Common myeloid progenitor, CD34-positive (primary cell): ENCODE measurements around the gene SYCP2.

ENCODE experiments used
- CTCF ChIA-PET: fragments of 350-600 bp; sonication (Branson Sonifier 250); formaldehyde crosslinking; loops from one replicate; lab custom pipeline; 2021; ENCODE audit warnings: antibody characterized with exemption; lab: Charles Lee
- POLR2A ChIA-PET: fragments of 350-600 bp; sonication (Branson Sonifier 250); formaldehyde crosslinking; loops from one replicate; lab custom pipeline; 2021; ENCODE audit warnings: antibody characterized with exemption; lab: Charles Lee
- DNase-seq, 3 donors: peaks; one replicate each; pipeline versions ENCODE4 v3.0.0 to v3.0.0-alpha.2; 2013
- H3K27ac ChIP-seq, 2 experiments: 1 replicate in 1 of 2; 2 replicates in 1 of 2; pipeline ENCODE4 v1.7.0; 2013; ENCODE audit warnings: inconsistent platforms in 2 of 2, low read length in 2 of 2, mild to moderate bottlenecking in 2 of 2, low read depth in 1 of 2, moderate library complexity in 1 of 2; ENCODE audit not compliant: severe bottlenecking in 2 of 2, insufficient read depth in 1 of 2, poor library complexity in 1 of 2
- H3K27me3 ChIP-seq, 5 experiments: replicated peaks in 2 of 5; 1 replicate in 3 of 5; 2 replicates in 2 of 5; pipeline versions ENCODE4 v1.6.1 to v1.7.0; 2013; ENCODE audit warnings: low read length in 4 of 5, mild to moderate bottlenecking in 2 of 5, moderate library complexity in 2 of 5, inconsistent platforms in 1 of 5; ENCODE audit not compliant: insufficient read depth in 5 of 5, control insufficient read depth in 4 of 5
- H3K36me3 ChIP-seq, 4 experiments: 1 replicate in 2 of 4; 2 replicates in 2 of 4; pipeline versions ENCODE4 v1.6.1 to v1.7.0; 2013; ENCODE audit warnings: low read length in 3 of 4, control low read depth in 1 of 4, mild to moderate bottlenecking in 1 of 4; ENCODE audit not compliant: control insufficient read depth in 4 of 4, insufficient read depth in 4 of 4
- H3K4me1 ChIP-seq, 4 experiments: 1 replicate in 3 of 4; 2 replicates in 1 of 4; pipeline versions ENCODE4 v1.6.1 to v1.7.1; 2013; ENCODE audit warnings: low read length in 3 of 4, mild to moderate bottlenecking in 3 of 4, control low read depth in 1 of 4, inconsistent platforms in 1 of 4, moderate library complexity in 1 of 4; ENCODE audit not compliant: control insufficient read depth in 4 of 4, insufficient read depth in 4 of 4; ENCODE audit errors: control extremely low read depth in 1 of 4
- H3K4me3 ChIP-seq, 7 experiments: 1 replicate in 4 of 7; 2 replicates in 3 of 7; pipeline versions ENCODE4 v1.5.1 to v1.7.0; 2013; ENCODE audit warnings: mild to moderate bottlenecking in 7 of 7, low read length in 6 of 7, moderate library complexity in 6 of 7, inconsistent platforms in 2 of 7, low read depth in 2 of 7, control low read depth in 1 of 7; ENCODE audit not compliant: insufficient read depth in 4 of 7, control insufficient read depth in 1 of 7; ENCODE audit errors: extremely low read depth in 1 of 7
- H3K9me3 ChIP-seq, 5 experiments: 1 replicate in 4 of 5; 2 replicates in 1 of 5; pipeline versions ENCODE4 v1.6.1 to v1.7.1; 2013; ENCODE audit warnings: low read length in 4 of 5, mild to moderate bottlenecking in 2 of 5, inconsistent platforms in 1 of 5, low read depth in 1 of 5, moderate library complexity in 1 of 5; ENCODE audit not compliant: control insufficient read depth in 4 of 5, insufficient read depth in 2 of 5; ENCODE audit errors: control extremely low read depth in 1 of 5
- WGBS: methylation state at CpG from one replicate; pipeline ENCODE4 v1.1.5; 2013; ENCODE audit not compliant: insufficient coverage; 5-methylcytosine and 5-hydroxymethylcytosine counted together

Gene SYCP2

DNA sequence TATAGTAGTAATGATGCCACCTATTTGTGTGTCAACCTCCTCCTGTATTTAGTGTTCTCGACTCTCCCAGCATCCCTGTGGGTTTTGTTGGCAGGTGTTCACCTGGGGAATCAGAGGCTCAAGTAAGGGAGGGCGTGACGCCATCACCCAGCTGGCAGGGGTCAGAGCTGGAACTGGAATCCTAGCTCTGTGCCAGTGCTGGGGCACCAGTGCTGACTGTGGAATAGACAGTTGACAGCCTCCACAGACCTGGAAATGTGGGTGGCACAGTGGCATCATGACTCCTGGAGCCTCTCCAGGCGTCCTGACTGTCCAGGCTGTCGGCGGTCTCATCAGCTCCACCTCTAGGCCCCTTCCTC is 102.8 kb downstream of the SYCP2 start:
- Histone ChIP-seq H3K9me3 (no peaks in the 10 kb centered on the region), H3K27me3 (peaks cover 0 to 23% (median 11%) of the 10 kb centered on the region in 5 experiments), H3K4me1 (peaks cover 0 to 1% (median under 1%) of the 10 kb centered on the region in 4 experiments), H3K4me3 (no peak overlapping the region), H3K36me3 (no peaks in the 10 kb centered on the region), H3K27ac (no peak overlapping the region)
- no peak for DNase-seq
- CTCF ChIA-PET: interaction anchor here (1.2 kb wide), 1 partner anchor 9 kb away, joined by 3 read pairs; no protein-coding TSS in a partner anchor
- WGBS: 77% methylated on average over 4 of the region's 6 CpGs
- POLR2A ChIA-PET: no interaction called here

DNA sequence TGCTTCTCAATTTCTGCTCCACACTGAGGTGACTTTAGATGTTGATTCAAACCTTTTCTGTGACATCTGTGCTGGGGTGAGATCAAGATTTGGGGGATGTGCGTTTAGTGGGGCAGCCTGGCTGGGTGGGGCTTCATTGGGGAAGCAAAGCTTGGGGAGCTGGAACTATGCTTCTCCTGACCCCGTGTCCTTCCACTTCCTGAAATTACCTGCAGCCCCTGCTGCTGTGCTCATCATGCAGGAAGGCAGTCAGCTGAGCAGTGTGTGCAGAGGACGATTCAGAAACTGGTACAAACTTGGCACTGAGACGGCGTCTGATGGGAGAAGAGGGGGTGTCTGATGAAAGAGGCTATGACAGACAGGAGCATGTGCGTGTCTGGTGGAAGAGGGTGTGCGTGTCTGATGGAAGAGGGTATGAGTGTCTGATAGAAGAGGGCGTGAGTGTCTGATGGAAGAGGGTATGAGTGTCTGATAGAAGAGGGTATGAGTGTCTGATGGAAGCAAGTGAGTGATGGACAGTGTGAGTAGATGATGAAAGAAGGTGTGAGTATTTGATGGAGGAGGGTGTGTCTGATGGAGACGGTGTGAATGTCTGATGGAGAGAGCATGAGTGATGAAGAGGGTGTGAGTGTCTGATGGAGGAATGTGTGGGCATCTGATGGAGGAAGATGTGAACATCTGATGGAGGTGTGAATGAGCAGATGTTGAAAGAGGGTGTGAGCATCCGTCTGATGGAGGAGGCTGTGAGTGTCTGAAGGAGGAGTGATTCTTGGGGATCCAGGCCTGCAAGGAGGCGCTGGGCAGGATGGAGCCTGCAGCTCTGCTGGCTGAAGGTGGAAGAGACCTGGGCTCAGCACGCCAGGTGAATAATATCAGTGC is 103.4 kb downstream of the SYCP2 start:
- CTCF ChIA-PET: no interaction called here
- Histone ChIP-seq H3K9me3 (no peaks in the 10 kb centered on the region), H3K4me3 (no peak overlapping the region), H3K27me3 (peaks cover 0 to 26% (median 7%) of the 10 kb centered on the region in 5 experiments), H3K27ac (no peak overlapping the region), H3K36me3 (no peaks in the 10 kb centered on the region), H3K4me1 (no peaks in the 10 kb centered on the region)
- DNase-seq: no peak
- WGBS: 79% methylated on average over 12 of the region's 12 CpGs
- POLR2A ChIA-PET: no interaction called here

DNA sequence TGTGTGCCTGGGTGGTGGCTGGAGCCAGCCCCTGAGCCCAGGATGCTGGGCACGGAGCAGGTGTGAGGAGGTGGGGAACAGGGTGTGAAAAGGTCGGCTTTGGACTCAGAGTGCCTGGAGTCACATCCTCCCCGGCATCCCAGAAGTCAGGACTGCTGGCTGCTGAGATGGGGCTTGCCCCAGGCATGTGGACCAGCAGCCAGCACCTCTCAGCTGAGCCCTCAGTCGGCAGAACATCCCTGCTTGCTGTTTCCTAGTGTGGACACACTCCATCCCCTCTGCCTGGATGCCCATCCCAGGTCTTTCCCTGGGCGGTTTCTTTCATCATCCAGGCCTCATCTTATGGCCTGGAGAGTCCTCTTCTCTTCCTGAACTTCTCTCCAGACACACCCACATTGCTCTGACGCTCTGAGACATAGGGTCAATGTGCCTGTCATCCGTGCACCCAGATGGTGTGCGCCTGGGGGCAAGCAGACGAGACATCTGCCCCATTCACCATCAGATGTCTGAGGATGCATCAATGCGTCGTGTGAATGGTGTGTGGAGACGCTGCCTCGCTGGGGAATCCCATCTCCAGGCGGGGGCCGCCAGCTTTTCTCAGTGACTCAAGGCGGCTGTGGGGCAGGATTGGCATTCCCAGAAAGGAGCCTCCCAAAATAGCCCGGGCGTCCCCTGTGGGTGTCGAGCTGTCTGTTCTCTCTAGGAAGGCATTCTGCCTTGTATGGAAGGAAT is 104.2 kb downstream of the SYCP2 start:
- Histone ChIP-seq H3K36me3 (no peaks in the 10 kb centered on the region), H3K9me3 (no peaks in the 10 kb centered on the region), H3K4me3 (no peak overlapping the region), H3K4me1 (no peaks in the 10 kb centered on the region), H3K27ac (no peak overlapping the region), H3K27me3 (peaks cover 0 to 25% (median 5%) of the 10 kb centered on the region in 5 experiments)
- CTCF ChIA-PET: no interaction called here
- whole genome bisulfite sequencing: 85% methylated on average over 17 of the region's 19 CpGs
- POLR2A ChIA-PET: no interaction called here
- no peak for DNase-seq

DNA sequence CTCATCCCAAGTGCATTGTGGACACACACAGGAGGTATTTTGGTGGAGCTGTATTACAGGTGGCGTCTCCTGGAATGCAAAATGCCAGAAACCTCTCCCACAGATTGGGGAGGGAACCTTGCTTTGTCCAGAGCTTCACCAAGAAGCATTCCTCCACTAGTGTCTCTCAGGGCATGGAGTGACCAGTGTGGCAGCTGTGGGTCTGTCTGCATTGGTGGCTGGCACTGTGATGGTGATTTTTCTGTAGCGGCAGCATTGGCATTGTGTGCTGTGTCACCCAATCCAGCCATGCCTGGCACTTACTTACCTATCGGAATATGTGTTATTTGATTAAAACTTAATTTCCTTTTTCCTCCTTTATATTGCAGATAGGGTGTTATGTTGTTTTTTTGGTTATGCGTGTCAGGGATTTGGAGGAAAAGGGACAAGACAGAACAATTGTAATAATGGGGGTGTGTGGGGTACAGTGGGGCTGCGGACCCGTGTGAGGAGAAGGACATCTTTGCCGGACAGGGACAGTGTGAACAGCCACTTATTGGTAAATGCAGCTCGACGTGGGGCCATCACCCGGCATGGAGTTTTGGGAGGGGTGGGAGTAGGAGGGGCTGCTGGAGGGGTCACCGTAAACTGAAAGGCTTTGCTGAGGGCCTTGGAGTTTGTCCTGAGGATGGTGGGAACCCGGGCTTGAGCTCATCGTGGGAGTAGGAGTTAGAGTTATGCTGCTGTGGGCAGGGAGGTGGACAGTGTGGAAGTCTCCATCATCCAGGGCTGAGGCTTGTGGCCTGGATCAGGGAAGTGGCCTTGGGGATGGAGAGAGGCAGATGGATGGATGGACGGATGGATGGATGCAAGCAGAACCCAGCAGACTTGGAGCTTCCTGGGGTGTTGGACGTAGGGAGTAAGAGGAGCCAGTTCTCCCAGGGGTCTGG is 105.0 kb downstream of the SYCP2 start:
- H3K27ac ChIP-seq: no peak overlapping the region
- CTCF ChIA-PET: no interaction called here
- no peaks in the 10 kb centered on the region for H3K36me3 ChIP-seq
- POLR2A ChIA-PET: no interaction called here
- no peak overlapping the region for H3K4me3 ChIP-seq
- peaks cover 0 to 19% (median 5%) of the 10 kb centered on the region in 5 experiments for H3K27me3 ChIP-seq
- H3K9me3 ChIP-seq: no peaks in the 10 kb centered on the region
- no peaks in the 10 kb centered on the region for H3K4me1 ChIP-seq
- DNase-seq: no peak
- WGBS: 88% methylated on average over 11 of the region's 15 CpGs

DNA sequence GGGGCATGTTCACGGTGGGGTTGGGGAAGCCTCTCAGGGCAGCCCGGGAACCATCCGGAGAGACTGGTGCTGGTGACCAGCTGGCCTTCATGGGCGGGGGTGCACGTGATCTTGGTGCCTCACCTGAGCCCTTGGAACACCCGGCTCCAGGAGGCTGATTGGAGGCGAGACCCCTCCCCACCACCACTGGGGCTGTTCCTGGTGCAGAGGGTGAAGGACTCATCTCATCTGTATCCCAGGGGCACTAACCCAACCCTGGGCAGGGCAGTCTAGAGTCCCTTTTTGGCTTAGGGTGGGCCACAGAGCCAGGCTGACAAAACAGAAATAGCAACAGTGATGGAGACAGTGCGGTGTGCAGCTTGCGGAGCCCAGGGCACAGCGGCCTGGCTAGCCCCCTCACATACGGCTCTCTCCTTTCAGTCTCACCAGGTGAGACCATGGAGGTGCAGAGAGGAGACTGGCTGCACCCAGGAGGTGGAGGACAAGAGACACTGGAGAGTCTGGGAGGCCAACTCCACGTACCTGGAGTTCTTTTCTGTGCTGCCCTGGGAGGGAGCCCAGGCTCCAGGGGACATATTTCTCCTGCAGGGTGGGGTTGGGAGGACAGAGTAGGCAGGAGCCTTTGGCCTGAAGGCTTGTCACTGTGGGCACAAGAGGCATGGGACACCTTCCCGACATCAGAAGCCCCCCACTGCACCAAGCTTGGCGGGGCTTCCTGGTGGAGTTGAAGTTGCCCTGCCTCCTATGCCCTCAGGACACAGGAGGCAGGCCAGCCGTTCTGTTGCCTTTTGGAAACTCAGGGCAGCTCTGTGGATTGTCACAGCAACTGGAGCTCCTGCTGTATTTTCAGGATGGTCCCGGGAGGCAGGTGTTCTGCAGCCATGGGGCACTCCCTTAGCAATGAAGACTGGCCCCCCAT is 106.0 kb downstream of the SYCP2 start:
- ChIA-PET POLR2A (no interaction called here), CTCF (no interaction called here)
- H3K4me3 ChIP-seq: no peak overlapping the region
- no peaks in the 10 kb centered on the region for H3K4me1 ChIP-seq
- no peak for DNase-seq
- WGBS: 79% methylated on average over 9 of the region's 16 CpGs
- no peaks in the 10 kb centered on the region for H3K36me3 ChIP-seq
- peaks cover 0 to 24% (median 5%) of the 10 kb centered on the region in 5 experiments for H3K27me3 ChIP-seq
- H3K9me3 ChIP-seq: no peaks in the 10 kb centered on the region
- no peak overlapping the region for H3K27ac ChIP-seq

DNA sequence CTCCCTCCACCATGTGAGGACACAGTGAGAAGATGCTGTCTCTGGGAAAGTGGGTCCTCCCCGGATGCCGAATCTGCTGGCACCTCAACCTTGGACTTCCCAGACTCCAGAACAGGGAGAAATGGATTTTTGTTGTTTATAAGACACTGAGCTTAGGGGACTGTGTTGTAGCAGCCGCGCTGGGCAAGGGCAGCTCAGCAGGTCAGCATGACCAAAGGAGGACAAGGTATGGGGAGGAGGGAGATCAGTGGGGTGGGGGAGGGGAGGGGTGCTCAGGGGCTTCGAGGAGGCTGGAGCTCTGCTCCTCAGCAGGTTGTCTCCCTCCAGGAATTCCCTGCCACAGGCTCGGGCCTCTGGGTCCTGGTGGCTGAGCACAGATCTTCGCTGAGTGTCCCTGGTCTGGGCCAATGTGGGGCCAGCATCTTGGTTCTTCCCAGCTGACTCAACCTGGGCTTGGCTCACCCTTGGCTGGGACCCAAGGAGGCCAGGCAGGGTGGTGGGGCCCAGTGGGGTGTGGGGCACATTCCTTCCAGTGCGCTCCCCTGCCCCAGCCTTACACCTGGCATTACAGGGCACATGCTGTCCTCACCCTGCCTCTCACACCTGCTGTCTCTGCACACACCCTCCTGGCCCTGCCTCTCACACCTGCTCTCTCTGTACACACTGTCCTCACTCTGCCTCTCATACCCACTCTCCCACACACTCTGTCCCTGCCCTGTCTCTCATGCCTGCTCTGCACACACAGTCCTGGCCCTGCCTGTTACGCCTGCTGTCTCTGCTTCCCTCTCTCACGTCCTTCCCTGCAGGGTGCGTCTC is 107.3 kb downstream of the SYCP2 start:
- no peak overlapping the region for H3K27ac ChIP-seq
- H3K36me3 ChIP-seq: no peaks in the 10 kb centered on the region
- 89% methylated on average over 10 of the region's 11 CpGs for WGBS
- ChIA-PET POLR2A (no interaction called here), CTCF (no interaction called here)
- no peaks in the 10 kb centered on the region for H3K9me3 ChIP-seq
- H3K27me3 ChIP-seq: peaks cover 0 to 21% (median 2%) of the 10 kb centered on the region in 5 experiments
- no peak for DNase-seq
- no peak overlapping the region for H3K4me3 ChIP-seq
- H3K4me1 ChIP-seq: no peaks in the 10 kb centered on the region
